ENCODE data around the gene IL16.
"Not testable (repeated sequence)": the region's sequence is repeated elsewhere in the genome, so short reads cannot be mapped to it uniquely, and the experiment has no call there.

The IL16 gene

DNA sequence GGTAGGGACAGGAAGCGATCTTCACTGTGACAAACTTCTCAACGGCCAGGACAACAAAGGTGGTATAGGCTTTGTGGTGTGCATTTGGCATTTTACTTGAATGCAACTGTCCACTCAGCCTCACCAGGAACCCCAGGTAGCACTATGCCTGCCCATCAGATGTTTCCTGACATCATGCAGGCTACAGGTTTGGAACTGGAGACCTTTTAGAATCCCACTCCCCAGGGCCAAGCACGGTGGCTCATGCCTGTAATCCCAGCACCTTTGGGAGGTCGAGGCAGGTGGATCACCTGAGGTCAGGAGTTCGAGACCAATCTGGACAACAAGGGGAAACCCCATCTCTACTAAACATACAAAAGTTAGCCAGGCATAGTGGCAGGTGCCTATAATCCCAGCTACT is 117.7 kb downstream of the IL16 start:
- no peak for DNase-seq (ENCODE audit: low spot score)

DNA sequence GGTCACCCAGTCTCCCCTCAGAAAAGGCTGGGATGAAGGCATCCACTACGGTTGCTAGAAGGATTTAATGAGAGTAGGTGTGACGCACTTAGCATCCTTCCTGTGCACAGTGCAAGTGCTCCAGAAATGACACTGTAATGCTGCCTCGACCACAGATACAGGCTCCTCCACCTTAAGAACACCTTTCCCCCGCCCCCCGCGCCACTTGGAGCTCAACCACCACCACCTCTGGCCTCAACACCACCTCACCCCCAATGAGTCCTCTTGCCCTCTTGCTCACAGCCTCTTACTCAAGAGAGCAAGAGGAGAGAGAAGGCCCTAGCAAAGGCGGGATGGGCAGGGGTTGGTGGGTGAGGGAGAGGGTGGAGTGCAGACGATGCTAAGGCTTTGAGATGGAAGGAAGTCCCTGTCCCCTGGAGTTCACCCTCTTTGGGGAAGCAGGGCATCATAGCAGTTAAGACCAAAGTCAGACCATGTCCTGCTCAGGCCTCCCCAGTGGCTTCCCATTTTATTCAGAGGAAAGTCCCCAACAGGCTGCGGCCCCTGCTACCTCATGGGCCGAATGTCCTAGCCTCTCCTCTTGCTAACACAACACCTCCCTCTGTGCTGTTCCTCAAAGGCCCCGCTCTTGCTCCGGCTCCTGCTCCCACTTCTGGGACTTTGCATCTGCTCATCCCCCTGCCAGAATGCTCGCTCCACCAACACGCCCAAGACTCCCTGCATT is 118.9 kb downstream of the IL16 start:
- no peak for DNase-seq (ENCODE audit: low spot score)

DNA sequence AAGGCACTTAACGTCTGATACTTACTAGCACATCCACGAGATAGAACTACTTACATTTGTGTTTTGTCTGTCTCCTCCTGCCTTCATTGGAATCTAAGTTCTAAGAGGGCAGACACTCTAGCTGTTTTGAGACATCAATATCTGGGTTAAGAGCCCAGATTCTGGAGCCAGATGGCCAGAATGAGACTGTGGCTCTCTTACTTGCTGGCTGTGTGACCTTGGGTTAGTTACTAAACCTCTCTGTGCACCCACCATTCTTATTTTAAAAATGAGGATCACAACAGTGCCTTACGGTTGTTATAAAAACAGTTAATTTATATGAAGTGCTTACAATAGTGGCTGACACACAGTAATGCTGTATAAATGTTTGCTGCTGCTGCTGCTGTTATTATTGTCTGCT is 119.6 kb downstream of the IL16 start:
- DNase-seq (ENCODE audit: low spot score) = no peak

DNA sequence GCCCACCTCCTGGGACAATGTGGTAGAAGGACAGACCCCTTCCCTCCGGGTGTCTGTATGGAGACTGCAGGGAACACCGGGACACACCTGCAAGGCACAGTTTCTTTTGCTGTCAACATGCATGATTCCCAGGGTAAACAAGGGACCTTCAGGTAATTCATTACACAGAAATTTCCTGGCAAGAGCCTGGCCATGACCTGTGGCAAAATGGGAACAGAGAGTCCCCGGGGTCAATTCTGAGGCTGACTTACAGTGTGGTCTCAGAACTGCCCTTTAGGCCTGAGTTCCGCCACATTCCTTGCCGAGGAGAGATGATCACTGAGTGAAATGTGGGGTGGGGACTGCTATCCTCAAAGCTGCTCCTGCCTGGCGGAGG is 121.0 kb downstream of the IL16 start:
- no peak for DNase-seq (ENCODE audit: low spot score)

DNA sequence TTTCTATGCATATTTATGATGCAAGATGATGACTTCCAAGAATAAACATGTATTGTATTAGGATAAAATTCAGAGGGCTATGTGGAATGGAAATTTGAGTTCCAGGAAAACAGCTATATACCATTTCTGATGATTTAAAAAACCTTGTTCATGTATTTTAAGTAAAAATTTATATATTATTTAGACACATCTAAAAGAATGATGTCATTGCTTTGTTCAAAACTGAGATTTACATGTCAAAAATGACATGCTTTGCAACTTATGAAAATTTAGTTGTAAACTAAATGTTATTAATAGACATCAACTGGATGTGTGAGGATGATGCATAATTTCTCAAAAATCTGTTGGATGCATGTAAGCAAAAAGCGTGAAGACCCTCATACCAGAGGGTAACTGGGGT is 125.0 kb downstream of the IL16 start:
- no peak for DNase-seq (ENCODE audit: low spot score)

DNA sequence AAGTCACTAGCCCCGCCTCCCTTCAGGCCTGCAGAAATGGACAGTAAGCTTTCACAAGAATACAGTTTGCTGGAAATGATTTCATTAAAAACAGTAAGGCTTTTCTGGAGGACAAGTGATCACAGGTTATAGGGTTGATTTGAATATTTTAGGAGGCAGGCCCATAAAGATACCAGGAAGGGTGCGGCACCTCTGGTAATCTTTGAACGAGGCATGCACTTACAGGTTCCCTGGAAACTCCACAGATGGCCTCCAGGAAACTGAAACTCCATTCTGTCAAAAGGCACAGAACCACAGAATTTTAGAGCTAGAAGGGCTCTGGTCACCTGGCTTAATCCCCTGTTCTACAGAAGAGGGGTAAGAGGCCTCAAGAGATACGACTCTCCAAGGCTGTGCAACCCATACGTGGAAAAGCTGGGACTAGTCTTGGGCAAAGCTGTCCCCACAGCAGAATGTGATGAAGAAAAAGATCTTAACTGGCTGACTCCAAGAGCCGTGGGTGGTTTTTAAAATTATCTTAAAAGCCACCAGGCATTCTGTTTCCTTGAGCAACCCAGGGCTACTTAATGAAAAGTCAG is 126.1 kb downstream of the IL16 start:
- DNase-seq (ENCODE audit: low spot score) = no peak

DNA sequence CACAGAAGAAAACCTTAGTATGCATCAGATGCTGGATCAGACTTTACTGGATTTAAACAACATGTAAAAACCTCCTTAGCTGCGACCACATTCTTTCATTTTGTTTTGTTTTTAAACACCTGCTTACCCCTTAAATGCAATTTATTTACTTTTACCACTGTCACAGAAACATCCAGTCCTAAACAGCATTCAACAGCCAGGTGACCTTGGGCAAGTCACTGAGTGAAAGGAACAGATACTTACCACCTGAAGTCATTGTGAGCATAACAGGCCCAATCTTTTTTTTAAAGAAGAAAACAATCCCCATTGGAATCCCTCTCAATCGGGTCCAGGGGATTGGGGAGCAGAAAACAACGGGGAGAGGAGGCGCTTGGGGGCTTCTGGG is 126.9 kb downstream of the IL16 start:
- peak; percentile 25 for DNase-seq (ENCODE audit: low spot score)

DNA sequence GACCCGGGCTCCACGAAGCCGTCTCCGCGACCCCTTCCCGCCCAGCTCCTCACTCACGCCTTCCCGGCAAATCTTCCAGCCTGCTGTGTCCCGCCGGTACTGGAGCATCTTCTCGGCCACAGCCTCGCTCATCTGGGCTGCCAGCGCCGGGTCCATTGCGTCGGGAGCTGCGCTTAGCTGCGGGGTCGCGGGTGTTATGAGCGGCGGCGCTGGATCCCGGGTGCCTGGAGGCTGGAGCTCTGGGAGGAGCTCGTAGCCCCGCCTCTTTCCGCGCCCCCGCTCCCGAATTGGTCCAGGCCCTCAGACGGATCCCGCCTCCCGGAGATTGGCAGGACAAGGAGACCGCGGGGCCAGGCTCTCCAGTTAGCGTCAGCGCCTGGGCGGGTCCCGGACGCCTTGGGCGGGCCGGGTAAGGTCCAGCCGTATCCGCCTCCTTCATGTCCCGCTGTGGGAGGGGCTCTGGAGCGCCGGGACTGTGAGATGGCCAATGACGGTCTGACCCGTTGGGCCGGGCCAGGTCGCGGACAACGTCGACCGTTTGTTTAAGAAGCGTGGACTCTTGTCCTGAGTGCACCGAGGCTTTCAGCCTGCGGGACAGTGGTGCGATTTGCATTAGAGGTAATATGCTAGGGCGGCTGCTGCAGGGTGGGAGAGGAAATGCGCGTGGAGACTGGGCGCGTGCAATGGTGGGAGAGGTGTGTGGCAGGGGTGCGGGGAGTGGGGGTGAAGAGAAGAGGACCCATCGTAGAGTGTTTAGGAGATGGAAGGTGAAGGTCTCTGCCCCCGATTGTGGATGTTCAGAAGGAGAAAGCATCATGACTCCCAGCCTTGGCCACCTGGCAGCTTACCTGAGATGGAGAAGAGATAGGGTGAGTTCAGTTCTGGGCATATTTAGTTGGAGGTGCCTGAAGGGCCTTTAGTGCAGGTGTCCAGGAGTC is 127.5 kb downstream of the IL16 start, which contains the start of gene STARD5:
TSS of gene STARD5 (minus strand) at position 198 of the 938 bp plus-strand sequence. CDS start at position 156, 42 bp downstream.
- peak; percentile 96 for DNase-seq (ENCODE audit: low spot score)

DNA sequence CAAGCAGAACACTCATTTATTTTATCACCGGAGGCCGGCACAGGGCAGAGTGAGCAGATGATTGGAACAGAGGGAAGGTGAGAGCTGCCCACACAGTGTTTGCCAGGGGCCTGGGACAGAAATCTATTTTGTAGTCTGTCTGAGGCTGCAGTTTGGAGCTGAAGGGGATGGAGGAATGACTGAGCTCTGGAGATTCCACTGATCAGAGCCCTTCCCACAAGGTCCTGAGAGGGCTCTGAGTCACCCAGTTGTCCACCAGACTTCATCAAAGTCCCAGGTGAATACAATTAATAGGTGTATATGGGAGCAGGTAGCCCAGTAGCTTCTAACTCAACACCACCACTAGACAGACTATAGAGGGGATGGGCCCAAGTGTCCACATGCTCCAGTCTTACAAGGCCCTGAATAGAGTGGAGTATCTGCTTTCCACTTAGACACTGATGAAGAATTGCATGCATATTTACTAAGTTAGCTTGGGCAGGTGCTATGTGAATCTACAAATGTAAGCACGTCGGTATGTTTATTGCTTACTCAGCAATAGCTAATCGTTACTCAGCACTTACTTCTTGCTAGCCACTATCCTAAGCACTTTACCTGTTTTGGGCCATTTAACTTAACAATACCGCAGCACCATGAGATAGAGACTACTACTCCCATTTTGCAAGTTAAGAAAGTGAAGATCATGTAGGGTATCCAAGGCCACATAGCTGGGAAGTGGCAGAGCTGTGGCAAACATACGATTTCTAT is 130.0 kb downstream of the IL16 start:
- no peak for DNase-seq (ENCODE audit: low spot score)

DNA sequence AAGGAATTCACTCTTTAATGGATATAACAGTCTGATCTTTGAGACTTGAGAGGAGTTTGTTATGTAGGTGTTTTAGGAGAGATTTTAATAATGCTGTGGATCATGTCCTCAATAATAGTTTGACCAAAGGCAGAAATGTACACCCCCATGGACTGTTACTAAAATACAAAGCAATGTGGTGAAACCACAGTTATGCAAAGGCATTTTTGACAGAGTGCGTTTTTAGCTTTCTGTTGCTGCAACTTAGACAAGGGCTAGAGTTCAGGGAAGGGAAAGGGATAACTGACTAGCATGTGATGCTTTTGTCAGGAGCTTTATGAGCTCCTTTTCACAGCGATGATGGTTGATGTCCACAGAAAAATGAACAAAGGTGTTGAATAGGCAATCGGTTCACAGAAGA is 130.8 kb downstream of the IL16 start:
- no peak for DNase-seq (ENCODE audit: low spot score)

DNA sequence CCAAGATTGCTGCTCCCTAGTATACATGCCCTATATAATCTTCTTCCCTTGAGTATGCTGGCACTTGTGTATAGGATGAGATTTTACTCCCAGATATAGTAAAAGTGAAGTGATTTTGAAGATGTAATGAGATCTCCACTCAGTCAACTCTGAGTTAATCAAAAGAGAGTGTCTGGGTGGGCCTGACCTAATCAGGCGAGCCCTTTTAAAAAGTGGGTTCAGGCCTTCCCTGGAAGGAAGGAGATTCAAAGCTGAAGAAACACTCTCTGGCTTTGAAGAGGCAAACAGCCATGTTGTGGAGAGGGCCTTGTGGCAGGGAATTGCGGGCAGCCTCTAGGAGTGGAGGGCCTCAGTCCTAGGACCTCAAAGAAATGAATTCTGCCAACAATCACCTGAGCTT is 132.8 kb downstream of the IL16 start:
- no peak for DNase-seq (ENCODE audit: low spot score)

DNA sequence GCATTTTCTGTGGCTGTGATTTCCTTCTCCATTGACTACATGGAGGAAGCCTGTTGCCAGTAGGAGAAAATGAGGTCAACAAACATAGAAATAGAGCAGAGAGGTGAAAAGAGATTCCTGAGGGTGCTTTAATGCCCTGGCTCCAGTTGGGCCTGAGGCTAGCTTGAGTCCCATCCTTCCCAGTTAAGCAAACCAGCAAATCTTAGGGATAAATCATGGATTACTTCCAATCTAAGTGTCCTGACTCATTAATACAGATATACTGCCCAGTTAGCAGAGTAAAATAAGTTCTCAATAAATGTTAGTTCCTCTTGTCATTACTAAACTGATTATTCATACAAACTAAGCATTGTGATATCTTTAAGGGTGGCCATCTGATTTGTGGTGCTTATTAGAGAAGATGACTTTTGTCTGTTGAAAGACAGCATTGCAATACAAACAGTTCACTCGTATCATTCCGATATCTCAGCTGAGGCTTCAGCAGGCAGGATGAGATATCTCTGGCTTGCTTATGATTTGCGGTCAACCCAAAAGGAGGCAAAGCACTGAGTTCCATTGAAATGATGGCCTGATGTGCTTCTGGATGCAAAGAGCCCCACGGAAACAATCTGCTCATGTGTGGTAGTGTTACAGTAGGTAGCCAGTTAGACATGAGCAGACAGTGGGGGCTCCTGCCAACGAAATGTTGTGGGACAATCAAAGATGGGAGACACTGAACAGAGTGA is 133.8 kb downstream of the IL16 start:
- no peak for DNase-seq (ENCODE audit: low spot score)

DNA sequence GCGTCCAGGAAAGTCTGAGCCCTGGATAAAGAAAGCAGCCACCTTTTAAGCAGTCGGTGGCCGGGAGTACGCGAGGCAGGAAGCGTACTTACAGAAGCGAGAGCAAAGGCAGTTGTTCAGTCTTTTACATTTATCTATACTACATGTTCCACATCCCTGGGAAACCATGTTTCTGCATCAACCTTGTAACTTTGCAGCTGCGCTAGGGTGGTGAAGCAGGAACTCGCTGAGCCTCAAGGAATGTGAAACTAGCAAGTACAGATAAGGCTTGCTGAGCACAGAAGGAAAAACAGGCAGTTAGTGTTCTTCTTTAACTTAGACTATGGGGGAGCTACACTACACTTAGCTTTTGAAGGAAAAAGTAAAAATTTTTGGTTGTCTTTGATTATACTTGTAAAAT is 134.5 kb downstream of the IL16 start:
- DNase-seq (ENCODE audit: low spot score) = not testable (repeated sequence)

DNA sequence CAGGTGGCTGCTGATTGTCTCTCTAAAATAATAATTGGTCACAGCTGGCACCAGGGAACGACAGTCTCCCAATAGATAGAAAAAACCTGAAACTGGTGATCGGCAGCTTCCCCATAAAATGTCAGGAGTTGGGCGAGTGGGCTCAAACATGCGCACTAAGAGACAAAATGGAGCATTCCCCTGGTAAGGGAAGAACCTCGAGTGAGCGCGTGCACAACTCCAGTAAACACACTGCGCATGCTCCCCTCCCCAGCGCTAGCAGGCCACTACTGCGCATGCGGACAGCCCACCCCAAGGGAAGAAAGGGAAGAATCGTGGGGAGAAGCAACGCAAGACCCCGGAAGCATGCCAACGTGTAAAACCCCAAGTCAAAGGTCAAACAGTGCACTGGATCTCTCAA is 134.9 kb downstream of the IL16 start:
- no peak for DNase-seq (ENCODE audit: low spot score)

DNA sequence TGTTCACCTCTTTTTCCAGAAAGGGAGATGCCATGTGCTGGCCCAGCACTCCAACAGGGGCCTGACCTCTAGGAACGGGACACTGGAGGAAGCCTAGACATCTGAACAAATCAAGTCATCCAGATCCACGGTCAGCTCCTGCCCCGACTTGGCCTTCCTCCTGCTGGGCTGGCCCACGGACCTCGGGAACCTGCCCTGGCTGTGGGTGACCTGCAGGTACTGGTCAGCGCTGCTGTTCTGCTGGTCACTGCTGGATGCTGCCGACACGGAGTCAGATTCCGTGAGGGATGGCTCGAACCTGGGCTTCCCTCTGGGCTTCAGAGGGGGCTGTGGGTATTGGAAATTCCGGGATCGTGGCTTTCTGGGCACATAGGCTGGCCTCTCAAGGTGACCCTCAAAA is 135.6 kb downstream of the IL16 start:
- DNase-seq (ENCODE audit: low spot score) = no peak

DNA sequence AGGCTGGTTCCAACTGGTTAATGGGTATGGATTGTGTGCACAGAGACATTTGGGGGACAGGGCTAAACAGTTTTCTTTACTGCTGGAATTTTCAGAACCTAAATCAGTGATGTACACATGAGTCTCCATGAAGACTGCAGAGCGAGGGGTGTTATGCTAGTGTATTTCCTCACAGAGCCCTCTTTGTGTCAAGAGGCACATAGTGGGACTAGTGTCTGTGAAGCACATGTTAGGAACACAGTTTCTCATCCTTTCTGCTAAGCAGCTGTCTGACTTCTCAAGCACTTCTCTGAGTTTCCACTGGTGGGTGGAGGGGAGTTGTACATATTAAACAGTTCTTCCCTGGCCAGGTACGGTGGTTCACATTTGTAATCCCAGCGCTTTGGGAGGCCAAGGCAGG is 136.7 kb downstream of the IL16 start:
- no peak for DNase-seq (ENCODE audit: low spot score)

DNA sequence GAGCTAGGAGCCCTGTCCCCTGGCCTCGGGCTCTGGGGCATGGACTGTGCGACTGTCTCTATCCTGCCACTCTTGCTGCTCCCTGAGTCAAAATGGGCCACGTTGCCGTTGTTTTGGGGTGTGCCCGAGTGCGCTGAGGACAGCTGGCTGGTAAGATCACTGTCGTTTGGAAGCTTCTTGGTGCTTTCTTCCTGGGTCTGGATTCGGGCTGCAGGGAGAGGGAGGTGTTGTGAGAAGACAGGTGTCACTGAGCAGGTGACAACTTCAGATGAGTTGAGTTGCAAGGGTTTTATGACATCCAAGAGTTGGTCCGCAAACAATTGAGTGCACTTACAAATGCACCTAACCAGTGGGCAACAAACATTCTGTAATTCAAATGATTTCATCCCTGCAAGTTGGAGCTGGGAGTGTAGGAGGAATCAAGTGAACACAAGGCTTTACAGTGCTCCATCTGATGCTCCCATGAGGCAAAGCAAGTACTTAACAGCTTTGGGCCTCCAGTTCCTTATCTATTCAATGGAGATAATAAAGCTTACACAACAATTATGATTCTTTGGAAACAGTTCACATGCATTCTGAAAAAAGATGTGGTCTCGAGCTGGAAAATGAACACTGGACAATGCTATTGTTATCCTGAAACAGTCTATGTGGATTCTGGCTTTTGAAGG is 138.2 kb downstream of the IL16 start:
- no peak for DNase-seq (ENCODE audit: low spot score)

DNA sequence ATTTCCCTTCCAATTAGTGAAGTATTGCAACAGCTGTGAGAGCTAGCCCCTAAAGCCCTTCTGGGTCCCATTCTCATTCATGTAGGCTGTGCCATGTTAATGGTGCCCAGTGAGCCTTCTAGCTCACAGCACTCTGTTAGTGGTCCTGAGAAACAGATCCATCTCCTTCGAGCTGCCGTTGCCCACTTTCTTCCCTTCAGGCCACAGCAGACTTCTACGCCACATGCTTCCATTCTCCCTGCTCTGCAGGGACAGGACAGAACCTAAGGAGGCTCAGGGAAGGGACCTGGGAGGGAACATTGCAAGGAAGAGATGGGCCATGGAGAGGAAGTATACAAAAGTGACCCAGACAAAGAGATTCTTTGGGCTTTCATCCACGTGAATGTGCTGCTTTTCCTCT is 139.0 kb downstream of the IL16 start:
- no peak for DNase-seq (ENCODE audit: low spot score)

DNA sequence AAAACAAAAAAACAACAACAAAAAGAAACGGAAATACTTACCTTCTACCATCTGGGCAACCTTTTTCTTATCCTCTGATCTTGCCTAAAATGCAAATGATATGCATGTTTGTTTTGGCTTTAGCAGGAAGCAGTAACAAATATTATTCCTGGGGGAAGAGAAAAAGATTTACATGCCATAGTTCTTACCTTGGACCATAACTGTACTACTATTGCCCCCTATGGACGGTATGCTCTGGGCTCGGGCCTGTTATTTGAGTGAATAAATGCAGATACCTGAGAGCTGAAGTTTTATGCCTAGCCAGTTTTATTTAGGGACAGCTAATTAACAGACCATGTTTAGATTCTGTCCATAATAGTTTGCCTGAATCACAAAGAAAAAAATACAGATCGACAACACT is 139.9 kb downstream of the IL16 start:
- DNase-seq (ENCODE audit: low spot score) = peak; percentile 58

DNA sequence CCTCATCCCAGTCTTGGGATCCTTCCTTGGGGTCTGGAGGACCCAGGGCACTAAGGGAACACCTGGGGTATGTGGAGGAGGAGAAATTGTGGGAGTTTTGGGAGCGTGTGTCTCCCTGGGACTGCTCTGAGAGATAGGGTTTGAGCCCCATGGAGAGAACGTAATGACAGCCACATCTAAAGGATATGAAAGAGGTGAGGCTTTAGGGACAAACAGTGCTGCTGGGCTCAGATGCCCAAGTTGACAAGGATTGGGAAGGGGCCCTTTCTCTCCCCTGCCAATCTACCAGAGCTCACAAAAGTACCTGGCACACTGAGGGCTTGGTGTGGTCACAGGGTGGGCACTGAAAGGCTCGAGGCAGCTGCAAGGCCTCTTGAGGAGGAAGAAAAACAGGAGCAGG is 140.6 kb downstream of the IL16 start:
- no peak for DNase-seq (ENCODE audit: low spot score)

DNA sequence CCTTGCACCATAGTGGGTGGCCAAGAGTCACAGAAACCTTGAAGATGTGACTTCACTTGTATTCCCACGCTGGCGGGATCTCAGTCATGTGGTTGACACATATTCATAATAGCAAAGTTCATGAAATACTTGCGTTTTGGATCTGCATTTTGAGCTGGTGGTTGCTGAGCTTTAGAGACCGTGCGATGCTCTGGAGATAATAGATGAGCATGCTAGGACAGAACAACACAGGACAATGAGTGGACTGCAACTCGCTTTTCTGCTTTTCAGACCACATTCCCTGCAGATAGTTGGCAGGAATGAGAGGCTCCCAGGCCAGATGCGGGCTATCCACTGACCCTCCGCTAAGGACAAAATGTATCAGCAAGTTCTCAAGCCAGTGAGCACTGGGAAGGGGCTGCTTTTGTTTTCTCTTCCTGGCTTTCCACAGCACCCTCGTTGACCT is 141.1 kb downstream of the IL16 start:
- DNase-seq (ENCODE audit: low spot score) = no peak
